DMS114 treated with DMSO at 0.1 percent for 48 hours (cell line): ENCODE data around the gene SERGEF.

ENCODE experiments used
- DNase-seq: peaks from one replicate; lab custom pipeline; 2025; ENCODE audit not compliant: unreplicated experiment; lab: John Stamatoyannopoulos, UW

Gene SERGEF

GRCh38 chr11:17774232-17775034 lies 238.4 kb downstream of the SERGEF start:
- no peak for DNase-seq

GRCh38 chr11:17773674-17774073 lies 239.2 kb downstream of the SERGEF start:
- no peak for DNase-seq

GRCh38 chr11:17772704-17773600 lies 239.9 kb downstream of the SERGEF start:
- DNase-seq: no peak

- no peak for DNase-seq
These were observed 240.9 kb downstream of the SERGEF start for GRCh38 chr11:17771841-17772401.

- DNase-seq: no peak
These were observed 241.4 kb downstream of the SERGEF start for GRCh38 chr11:17771415-17771814.

GRCh38 chr11:17770917-17771316 lies 241.9 kb downstream of the SERGEF start:
- DNase-seq: no peak

- no peak for DNase-seq
These were observed 242.7 kb downstream of the SERGEF start for GRCh38 chr11:17770048-17770652.

- DNase-seq: no peak
These were observed 243.6 kb downstream of the SERGEF start for GRCh38 chr11:17769218-17769617.

GRCh38 chr11:17768547-17768946 lies 244.3 kb downstream of the SERGEF start:
- DNase-seq: no peak

GRCh38 chr11:17767914-17768313 lies 244.9 kb downstream of the SERGEF start:
- no peak for DNase-seq

- no peak for DNase-seq
These were observed 245.5 kb downstream of the SERGEF start for GRCh38 chr11:17767301-17767885.

- DNase-seq: no peak
These were observed 246.3 kb downstream of the SERGEF start for GRCh38 chr11:17766590-17766989.

GRCh38 chr11:17766073-17766359 lies 246.8 kb downstream of the SERGEF start:
- no peak for DNase-seq

GRCh38 chr11:17765356-17766072 lies 247.3 kb downstream of the SERGEF start:
- no peak for DNase-seq

- DNase-seq: no peak
These were observed 248.2 kb downstream of the SERGEF start for GRCh38 chr11:17764446-17765218.

GRCh38 chr11:17763703-17764102 lies 249.1 kb downstream of the SERGEF start:
- no peak for DNase-seq

- no peak for DNase-seq
These were observed 249.6 kb downstream of the SERGEF start for GRCh38 chr11:17763244-17763643.

GRCh38 chr11:17762309-17762974 lies 250.4 kb downstream of the SERGEF start:
- no peak for DNase-seq
